ENCODE data around the gene KIRREL3. TPM values are rescaled to one million over a fixed set of nuclear protein-coding genes. Genes with fewer than 3 reads are reported as not detected.

The KIRREL3 gene
- total and polyA plus RNA-seq, 5 donors from 2014 or later: not detected

- no peaks in the 10 kb centered on the region for H3K27me3 ChIP-seq (ENCODE audit: control insufficient read depth, insufficient read depth, low read length)
- ATAC-seq (ENCODE audit: low read depth in 2 of 2) (no peak), DNase-seq (no peak)
- Mint-ChIP-seq H3K27me3 (peaks cover 5% of the 10 kb centered on the region), H3K4me3 (no peak overlapping the region), H3K4me1 (no peaks in the 10 kb centered on the region), H3K36me3 (no peaks in the 10 kb centered on the region), H3K27ac (no peak overlapping the region), H3K9me3 (peaks cover 0 to 2% (median 0%) of the 10 kb centered on the region in 7 donors)
- no peaks in the 10 kb centered on the region for H3K9me3 ChIP-seq (ENCODE audit: control insufficient read depth in 2 of 2, low read length in 2 of 2)
- no peaks in the 10 kb centered on the region for H3K36me3 ChIP-seq (ENCODE audit: control insufficient read depth, insufficient read depth, low read length)
- no peak overlapping the region for H3K27ac ChIP-seq (ENCODE audit: insufficient read depth, low read length, poor library complexity, severe bottlenecking)
- no peak overlapping the region for H3K4me3 ChIP-seq (ENCODE audit: low read depth, low read length)
- no peaks in the 10 kb centered on the region for H3K4me1 ChIP-seq (ENCODE audit: control insufficient read depth, insufficient read depth, low read length, poor library complexity, severe bottlenecking)
Observed at GRCh38 chr11:126949066-126949891, 51.3 kb downstream of the KIRREL3 start.

- Histone ChIP-seq H3K27ac (ENCODE audit: insufficient read depth, low read length, poor library complexity, severe bottlenecking) (no peak overlapping the region), H3K4me3 (ENCODE audit: low read depth, low read length) (no peak overlapping the region), H3K36me3 (ENCODE audit: control insufficient read depth, insufficient read depth, low read length) (no peaks in the 10 kb centered on the region), H3K9me3 (ENCODE audit: control insufficient read depth in 2 of 2, low read length in 2 of 2) (no peaks in the 10 kb centered on the region), H3K4me1 (ENCODE audit: control insufficient read depth, insufficient read depth, low read length, poor library complexity, severe bottlenecking) (no peaks in the 10 kb centered on the region), H3K27me3 (ENCODE audit: control insufficient read depth, insufficient read depth, low read length) (no peaks in the 10 kb centered on the region)
- Mint-ChIP-seq H3K4me1 (no peaks in the 10 kb centered on the region), H3K27me3 (peaks cover 5% of the 10 kb centered on the region), H3K27ac (no peak overlapping the region), H3K9me3 (peaks cover 0 to 2% (median 0%) of the 10 kb centered on the region in 7 donors), H3K36me3 (no peaks in the 10 kb centered on the region), H3K4me3 (no peak overlapping the region)
- no peak for ATAC-seq (ENCODE audit: low read depth in 2 of 2)
- DNase-seq: no peak
Observed at GRCh38 chr11:126948563-126948962, 52.0 kb downstream of the KIRREL3 start.

DNA sequence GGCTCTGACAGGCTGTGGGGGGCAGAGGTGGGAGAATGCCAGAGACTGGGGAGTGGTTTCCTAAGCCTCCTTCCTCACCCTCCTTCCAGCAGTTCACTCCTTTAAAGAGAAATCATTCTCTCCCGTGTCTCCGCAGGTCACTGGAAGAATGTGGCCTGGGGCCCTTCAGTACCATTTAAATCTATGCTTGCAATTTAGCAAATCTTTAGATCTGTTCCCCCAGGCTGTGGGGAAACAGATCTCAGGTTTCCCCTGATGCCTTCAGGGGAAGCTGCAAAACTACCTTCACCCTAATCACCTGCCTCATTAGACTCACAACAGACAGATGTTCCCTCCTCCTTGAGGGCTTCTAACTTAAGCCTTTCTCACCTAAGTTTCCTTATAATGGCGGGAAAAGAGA is 55.3 kb downstream of the KIRREL3 start:
- DNase-seq (no peak), ATAC-seq (ENCODE audit: low read depth in 2 of 2) (no peak)
- Mint-ChIP-seq H3K27me3 (peaks cover 5% of the 10 kb centered on the region), H3K9me3 (no peaks in the 10 kb centered on the region), H3K36me3 (no peaks in the 10 kb centered on the region), H3K27ac (no peak overlapping the region), H3K4me1 (no peaks in the 10 kb centered on the region), H3K4me3 (no peak overlapping the region)
- Histone ChIP-seq H3K27ac (ENCODE audit: insufficient read depth, low read length, poor library complexity, severe bottlenecking) (no peak overlapping the region), H3K27me3 (ENCODE audit: control insufficient read depth, insufficient read depth, low read length) (no peaks in the 10 kb centered on the region), H3K9me3 (ENCODE audit: control insufficient read depth in 2 of 2, low read length in 2 of 2) (no peaks in the 10 kb centered on the region), H3K4me3 (ENCODE audit: low read depth, low read length) (no peak overlapping the region), H3K4me1 (ENCODE audit: control insufficient read depth, insufficient read depth, low read length, poor library complexity, severe bottlenecking) (no peaks in the 10 kb centered on the region), H3K36me3 (ENCODE audit: control insufficient read depth, insufficient read depth, low read length) (no peaks in the 10 kb centered on the region)

DNA sequence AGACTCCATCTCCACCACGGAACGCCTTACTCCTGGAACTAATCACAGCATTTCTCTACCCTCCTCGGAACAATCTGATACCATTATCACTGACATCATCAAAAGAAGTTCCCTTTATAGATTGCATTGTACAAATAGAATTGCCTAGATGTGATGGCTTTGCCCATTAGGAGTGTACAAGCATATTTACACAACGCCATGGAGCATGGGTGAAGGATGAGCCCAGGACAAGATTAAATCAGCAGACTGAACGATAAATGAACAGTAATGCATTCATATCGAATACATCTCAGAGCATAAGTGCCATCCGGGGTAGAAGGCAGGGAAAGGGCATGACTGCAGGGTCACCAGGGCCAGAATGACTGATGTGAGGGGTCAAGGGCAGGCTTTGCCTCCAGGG is 57.3 kb downstream of the KIRREL3 start:
- Histone ChIP-seq H3K9me3 (ENCODE audit: control insufficient read depth in 2 of 2, low read length in 2 of 2) (no peaks in the 10 kb centered on the region), H3K27me3 (ENCODE audit: control insufficient read depth, insufficient read depth, low read length) (no peaks in the 10 kb centered on the region), H3K36me3 (ENCODE audit: control insufficient read depth, insufficient read depth, low read length) (no peaks in the 10 kb centered on the region), H3K27ac (ENCODE audit: insufficient read depth, low read length, poor library complexity, severe bottlenecking) (no peak overlapping the region), H3K4me1 (ENCODE audit: control insufficient read depth, insufficient read depth, low read length, poor library complexity, severe bottlenecking) (no peaks in the 10 kb centered on the region), H3K4me3 (ENCODE audit: low read depth, low read length) (no peak overlapping the region)
- Mint-ChIP-seq H3K4me1 (no peaks in the 10 kb centered on the region), H3K9me3 (peaks cover 0 to 2% (median 0%) of the 10 kb centered on the region in 7 donors), H3K27ac (no peak overlapping the region), H3K36me3 (no peaks in the 10 kb centered on the region), H3K4me3 (no peak overlapping the region), H3K27me3 (peaks cover 9% of the 10 kb centered on the region)
- ATAC-seq (ENCODE audit: low read depth in 2 of 2): no peak
- no peak for DNase-seq

- Histone ChIP-seq H3K4me1 (ENCODE audit: control insufficient read depth, insufficient read depth, low read length, poor library complexity, severe bottlenecking) (no peaks in the 10 kb centered on the region), H3K36me3 (ENCODE audit: control insufficient read depth, insufficient read depth, low read length) (no peaks in the 10 kb centered on the region), H3K4me3 (ENCODE audit: low read depth, low read length) (no peak overlapping the region), H3K27ac (ENCODE audit: insufficient read depth, low read length, poor library complexity, severe bottlenecking) (no peak overlapping the region), H3K27me3 (ENCODE audit: control insufficient read depth, insufficient read depth, low read length) (no peaks in the 10 kb centered on the region), H3K9me3 (ENCODE audit: control insufficient read depth in 2 of 2, low read length in 2 of 2) (no peaks in the 10 kb centered on the region)
- DNase-seq (no peak), ATAC-seq (ENCODE audit: low read depth in 2 of 2) (no peak)
- no peak overlapping the region for H3K4me3 Mint-ChIP-seq
- H3K9me3 Mint-ChIP-seq: peaks cover 0 to 2% (median 0%) of the 10 kb centered on the region in 7 donors
- H3K4me1 Mint-ChIP-seq: no peaks in the 10 kb centered on the region
- H3K27ac Mint-ChIP-seq: no peak overlapping the region
- no peaks in the 10 kb centered on the region for H3K36me3 Mint-ChIP-seq
- peaks cover 9% of the 10 kb centered on the region for H3K27me3 Mint-ChIP-seq
Observed at GRCh38 chr11:126942146-126942545, 58.4 kb downstream of the KIRREL3 start.

- Histone ChIP-seq H3K27ac (ENCODE audit: insufficient read depth, low read length, poor library complexity, severe bottlenecking) (no peak overlapping the region), H3K27me3 (ENCODE audit: control insufficient read depth, insufficient read depth, low read length) (no peaks in the 10 kb centered on the region), H3K4me1 (ENCODE audit: control insufficient read depth, insufficient read depth, low read length, poor library complexity, severe bottlenecking) (no peaks in the 10 kb centered on the region), H3K4me3 (ENCODE audit: low read depth, low read length) (no peak overlapping the region), H3K36me3 (ENCODE audit: control insufficient read depth, insufficient read depth, low read length) (no peaks in the 10 kb centered on the region), H3K9me3 (ENCODE audit: control insufficient read depth in 2 of 2, low read length in 2 of 2) (no peaks in the 10 kb centered on the region)
- Mint-ChIP-seq H3K36me3 (no peaks in the 10 kb centered on the region), H3K9me3 (peaks cover 0 to 4% (median 0%) of the 10 kb centered on the region in 7 donors), H3K4me1 (no peaks in the 10 kb centered on the region), H3K27ac (no peak overlapping the region), H3K4me3 (no peak overlapping the region), H3K27me3 (peaks cover 8% of the 10 kb centered on the region)
- DNase-seq (no peak), ATAC-seq (ENCODE audit: low read depth in 2 of 2) (no peak)
Observed at GRCh38 chr11:126939552-126939951, 61.0 kb downstream of the KIRREL3 start.

DNA sequence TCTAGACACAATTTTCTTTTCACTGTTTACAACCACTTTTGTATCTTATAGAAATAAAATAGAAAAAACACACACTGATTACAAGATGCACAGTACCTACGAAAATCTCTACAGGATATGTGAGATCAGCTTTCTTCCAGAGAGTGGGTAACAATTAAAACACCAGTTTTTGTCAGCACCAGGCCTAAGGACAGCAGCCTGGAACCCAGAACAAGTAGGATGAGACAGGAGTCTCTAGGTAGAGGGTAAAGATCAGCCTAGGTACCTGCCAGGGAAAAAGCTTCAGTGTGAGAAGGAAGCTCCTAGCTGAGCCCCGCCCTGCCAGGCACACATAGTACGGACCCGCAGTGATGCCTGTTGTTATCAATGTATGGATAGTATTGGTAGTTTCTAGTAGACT is 61.9 kb downstream of the KIRREL3 start:
- no peak for ATAC-seq (ENCODE audit: low read depth in 2 of 2)
- Histone ChIP-seq H3K27me3 (ENCODE audit: control insufficient read depth, insufficient read depth, low read length) (no peaks in the 10 kb centered on the region), H3K4me1 (ENCODE audit: control insufficient read depth, insufficient read depth, low read length, poor library complexity, severe bottlenecking) (no peaks in the 10 kb centered on the region), H3K27ac (ENCODE audit: insufficient read depth, low read length, poor library complexity, severe bottlenecking) (no peak overlapping the region), H3K9me3 (ENCODE audit: control insufficient read depth in 2 of 2, low read length in 2 of 2) (no peaks in the 10 kb centered on the region), H3K36me3 (ENCODE audit: control insufficient read depth, insufficient read depth, low read length) (no peaks in the 10 kb centered on the region), H3K4me3 (ENCODE audit: low read depth, low read length) (no peak overlapping the region)
- H3K9me3 Mint-ChIP-seq: peaks cover 0 to 6% (median 2%) of the 10 kb centered on the region in 7 donors
- H3K36me3 Mint-ChIP-seq: no peaks in the 10 kb centered on the region
- no peaks in the 10 kb centered on the region for H3K4me1 Mint-ChIP-seq
- no peak overlapping the region for H3K27ac Mint-ChIP-seq
- H3K27me3 Mint-ChIP-seq: peaks cover 8% of the 10 kb centered on the region
- H3K4me3 Mint-ChIP-seq: no peak overlapping the region
- no peak for DNase-seq
